Measurements from ENCODE around the gene NANP.

The NANP gene

GRCh38 chr20:25576783-25577530, 46.9 kb downstream of the NANP start:
- no peak overlapping the region for H3K4me3 ChIP-seq (IDR thresholded peaks at IDR 0.05; ENCODE audit: insufficient read depth, low read depth, low read length)
- H3K79me2 ChIP-seq (ENCODE audit: insufficient read depth, low read depth) = no peaks in the 10 kb centered on the region
- H2AFZ ChIP-seq (ENCODE audit: low read depth) = no peak overlapping the region
- H3K4me2 ChIP-seq = no peak overlapping the region
- H3K27me3 ChIP-seq (ENCODE audit: insufficient read depth, low read depth) = no peaks in the 10 kb centered on the region
- H4K20me1 ChIP-seq (ENCODE audit: insufficient read depth) = no peaks in the 10 kb centered on the region
- H3K4me1 ChIP-seq (ENCODE audit: low read depth, poor library complexity, severe bottlenecking) = no peaks in the 10 kb centered on the region
- no peak overlapping the region for H3K27ac ChIP-seq
- TF ChIP-seq CTCF (conservative IDR thresholded peaks at IDR 0.05; ENCODE audit: low read depth, low read length) = no peak
- H3K36me3 ChIP-seq (ENCODE audit: insufficient read depth) = no peaks in the 10 kb centered on the region
- H3K9ac ChIP-seq = no peak overlapping the region

GRCh38 chr20:25574411-25574810, 49.4 kb downstream of the NANP start:
- Histone ChIP-seq H2AFZ (ENCODE audit: low read depth) (no peak overlapping the region), H4K20me1 (ENCODE audit: insufficient read depth) (no peaks in the 10 kb centered on the region), H3K27ac (no peak overlapping the region), H3K4me2 (no peak overlapping the region), H3K4me1 (ENCODE audit: low read depth, poor library complexity, severe bottlenecking) (no peaks in the 10 kb centered on the region), H3K4me3 (IDR thresholded peaks at IDR 0.05; ENCODE audit: insufficient read depth, low read depth, low read length) (no peak overlapping the region), H3K36me3 (ENCODE audit: insufficient read depth) (no peaks in the 10 kb centered on the region), H3K79me2 (ENCODE audit: insufficient read depth, low read depth) (no peaks in the 10 kb centered on the region), H3K9ac (no peak overlapping the region), H3K27me3 (ENCODE audit: insufficient read depth, low read depth) (no peaks in the 10 kb centered on the region)
- no peak for TF ChIP-seq CTCF (conservative IDR thresholded peaks at IDR 0.05; ENCODE audit: low read depth, low read length)

GRCh38 chr20:25573288-25574251, 50.2 kb downstream of the NANP start:
- H3K79me2 ChIP-seq (ENCODE audit: insufficient read depth, low read depth) = no peaks in the 10 kb centered on the region
- no peak overlapping the region for H3K4me3 ChIP-seq (IDR thresholded peaks at IDR 0.05; ENCODE audit: insufficient read depth, low read depth, low read length)
- no peak overlapping the region for H3K27ac ChIP-seq
- H2AFZ ChIP-seq (ENCODE audit: low read depth) = no peak overlapping the region
- no peak overlapping the region for H3K9ac ChIP-seq
- no peaks in the 10 kb centered on the region for H4K20me1 ChIP-seq (ENCODE audit: insufficient read depth)
- H3K27me3 ChIP-seq (ENCODE audit: insufficient read depth, low read depth) = no peaks in the 10 kb centered on the region
- no peak for TF ChIP-seq CTCF (conservative IDR thresholded peaks at IDR 0.05; ENCODE audit: low read depth, low read length)
- no peaks in the 10 kb centered on the region for H3K4me1 ChIP-seq (ENCODE audit: low read depth, poor library complexity, severe bottlenecking)
- H3K36me3 ChIP-seq (ENCODE audit: insufficient read depth) = no peaks in the 10 kb centered on the region
- no peak overlapping the region for H3K4me2 ChIP-seq

- no peaks in the 10 kb centered on the region for H3K4me1 ChIP-seq (ENCODE audit: low read depth, poor library complexity, severe bottlenecking)
- no peak overlapping the region for H3K4me3 ChIP-seq (IDR thresholded peaks at IDR 0.05; ENCODE audit: insufficient read depth, low read depth, low read length)
- H2AFZ ChIP-seq (ENCODE audit: low read depth) = no peak overlapping the region
- no peaks in the 10 kb centered on the region for H4K20me1 ChIP-seq (ENCODE audit: insufficient read depth)
- no peaks in the 10 kb centered on the region for H3K79me2 ChIP-seq (ENCODE audit: insufficient read depth, low read depth)
- H3K4me2 ChIP-seq = no peak overlapping the region
- no peak overlapping the region for H3K9ac ChIP-seq
- no peaks in the 10 kb centered on the region for H3K27me3 ChIP-seq (ENCODE audit: insufficient read depth, low read depth)
- TF ChIP-seq CTCF (conservative IDR thresholded peaks at IDR 0.05; ENCODE audit: low read depth, low read length) = no peak
- H3K27ac ChIP-seq = no peak overlapping the region
- no peaks in the 10 kb centered on the region for H3K36me3 ChIP-seq (ENCODE audit: insufficient read depth)
Observed at GRCh38 chr20:25571817-25572216, 52.0 kb downstream of the NANP start.
